ENCODE results near the gene SYNE3.

Gene SYNE3

DNA sequence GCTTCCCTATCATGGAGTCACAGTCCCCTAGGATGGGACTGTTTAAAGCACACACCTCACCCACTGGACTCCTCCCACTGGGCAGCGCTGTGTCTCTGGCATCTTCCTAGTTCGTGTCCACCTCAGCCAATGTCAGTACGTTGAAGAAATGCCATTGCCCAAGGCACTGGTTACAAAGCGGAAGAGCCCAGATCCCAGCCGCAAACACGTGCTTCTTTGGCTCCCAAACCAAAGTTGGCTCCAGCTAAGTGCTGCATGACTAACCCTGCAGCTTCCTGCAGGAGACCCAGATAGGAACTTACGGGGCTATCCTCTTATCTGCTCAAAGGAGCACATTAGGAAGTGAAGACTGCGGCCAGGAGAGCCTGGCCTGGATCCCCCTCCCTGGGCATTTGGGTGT lies 9.3 kb downstream of the SYNE3 start:
- H3K4me3 ChIP-seq (replicated peaks; ENCODE audit: low read depth, low read length): no peak overlapping the region
- TF ChIP-seq, protein P1, sequence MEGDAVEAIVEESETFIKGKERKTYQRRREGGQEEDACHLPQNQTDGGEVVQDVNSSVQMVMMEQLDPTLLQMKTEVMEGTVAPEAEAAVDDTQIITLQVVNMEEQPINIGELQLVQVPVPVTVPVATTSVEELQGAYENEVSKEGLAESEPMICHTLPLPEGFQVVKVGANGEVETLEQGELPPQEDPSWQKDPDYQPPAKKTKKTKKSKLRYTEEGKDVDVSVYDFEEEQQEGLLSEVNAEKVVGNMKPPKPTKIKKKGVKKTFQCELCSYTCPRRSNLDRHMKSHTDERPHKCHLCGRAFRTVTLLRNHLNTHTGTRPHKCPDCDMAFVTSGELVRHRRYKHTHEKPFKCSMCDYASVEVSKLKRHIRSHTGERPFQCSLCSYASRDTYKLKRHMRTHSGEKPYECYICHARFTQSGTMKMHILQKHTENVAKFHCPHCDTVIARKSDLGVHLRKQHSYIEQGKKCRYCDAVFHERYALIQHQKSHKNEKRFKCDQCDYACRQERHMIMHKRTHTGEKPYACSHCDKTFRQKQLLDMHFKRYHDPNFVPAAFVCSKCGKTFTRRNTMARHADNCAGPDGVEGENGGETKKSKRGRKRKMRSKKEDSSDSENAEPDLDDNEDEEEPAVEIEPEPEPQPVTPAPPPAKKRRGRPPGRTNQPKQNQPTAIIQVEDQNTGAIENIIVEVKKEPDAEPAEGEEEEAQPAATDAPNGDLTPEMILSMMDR (IDR thresholded peaks at IDR 0.05; ENCODE audit: low read depth, low read length, missing control alignments): no peak
- DNase-seq (ENCODE audit: extremely low read depth, low read depth): peak; percentile 92

DNA sequence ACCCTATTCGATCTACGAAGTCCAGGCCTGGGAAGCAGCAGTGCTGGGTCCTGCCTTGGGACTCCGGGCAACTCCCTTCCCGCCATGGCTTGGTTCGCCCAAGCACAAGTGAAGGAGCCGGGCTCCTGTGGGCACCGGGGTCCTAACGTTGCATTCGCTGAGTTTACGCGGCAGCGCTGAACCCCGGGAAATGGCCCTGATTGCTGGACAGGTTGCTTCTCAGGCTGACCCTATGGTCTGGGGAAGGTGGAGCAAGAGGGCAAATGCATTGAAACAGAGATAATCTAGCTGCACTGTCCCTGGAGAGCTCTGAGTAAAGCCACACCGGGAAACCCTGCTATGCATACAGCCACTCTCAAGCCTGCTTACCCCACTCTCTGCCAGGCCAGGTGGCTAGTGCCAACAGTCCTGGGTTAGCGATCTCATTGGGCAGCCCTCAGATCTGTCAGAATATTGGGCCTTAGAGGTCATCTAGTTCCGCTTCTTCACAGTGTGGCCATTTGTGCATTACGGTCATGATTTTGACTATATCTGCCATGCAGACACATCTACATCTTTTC lies 11.3 kb downstream of the SYNE3 start:
- no peak for DNase-seq (ENCODE audit: extremely low read depth, low read depth)
- H3K4me3 ChIP-seq (replicated peaks; ENCODE audit: low read depth, low read length): no peak overlapping the region
- TF ChIP-seq, protein P1 (IDR thresholded peaks at IDR 0.05; ENCODE audit: low read depth, low read length, missing control alignments): no peak

DNA sequence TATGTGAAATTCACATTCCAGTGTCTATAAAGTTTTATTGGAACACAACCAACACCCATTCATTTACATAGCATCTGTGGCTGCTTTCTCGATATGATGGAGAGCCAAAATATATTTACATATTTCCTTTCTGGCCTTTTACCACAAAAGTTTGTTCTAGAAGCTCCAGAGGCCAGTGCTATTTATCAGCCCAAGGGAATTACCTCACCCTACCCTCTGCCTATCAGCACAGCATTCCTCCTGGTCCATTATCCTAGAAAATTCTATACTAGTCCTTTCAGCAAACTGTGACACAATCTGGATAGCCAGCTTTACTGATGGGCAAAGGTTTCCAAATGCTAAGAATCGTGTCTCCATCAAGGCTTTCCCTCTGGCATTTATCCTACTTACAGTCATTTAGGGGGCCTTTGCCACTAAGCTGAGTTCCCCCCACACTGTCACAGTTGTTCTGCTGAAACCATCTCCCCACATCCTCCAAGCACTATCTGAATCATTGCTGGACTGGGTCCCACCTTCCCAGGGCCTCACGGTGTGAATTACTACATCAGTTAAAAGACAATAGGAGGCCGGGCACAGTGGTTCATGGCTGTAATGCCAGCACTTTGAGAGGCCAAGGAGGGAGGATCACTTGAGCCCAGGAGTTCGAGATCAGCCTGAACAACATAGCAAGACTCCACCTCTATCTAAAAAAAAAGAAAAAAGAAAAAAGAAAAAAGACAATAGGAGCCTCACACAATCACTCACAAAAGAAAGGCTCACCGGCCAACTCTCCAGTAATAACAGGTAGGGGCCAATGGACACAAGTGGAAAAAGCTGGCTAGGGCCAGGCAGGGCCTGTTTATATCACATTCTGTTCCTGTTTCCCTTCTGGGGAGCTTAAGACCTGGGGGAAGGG lies 12.1 kb downstream of the SYNE3 start:
- no peak overlapping the region for H3K4me3 ChIP-seq (replicated peaks; ENCODE audit: low read depth, low read length)
- TF ChIP-seq, protein P1 (IDR thresholded peaks at IDR 0.05; ENCODE audit: low read depth, low read length, missing control alignments): no peak
- DNase-seq (ENCODE audit: extremely low read depth, low read depth): no peak

DNA sequence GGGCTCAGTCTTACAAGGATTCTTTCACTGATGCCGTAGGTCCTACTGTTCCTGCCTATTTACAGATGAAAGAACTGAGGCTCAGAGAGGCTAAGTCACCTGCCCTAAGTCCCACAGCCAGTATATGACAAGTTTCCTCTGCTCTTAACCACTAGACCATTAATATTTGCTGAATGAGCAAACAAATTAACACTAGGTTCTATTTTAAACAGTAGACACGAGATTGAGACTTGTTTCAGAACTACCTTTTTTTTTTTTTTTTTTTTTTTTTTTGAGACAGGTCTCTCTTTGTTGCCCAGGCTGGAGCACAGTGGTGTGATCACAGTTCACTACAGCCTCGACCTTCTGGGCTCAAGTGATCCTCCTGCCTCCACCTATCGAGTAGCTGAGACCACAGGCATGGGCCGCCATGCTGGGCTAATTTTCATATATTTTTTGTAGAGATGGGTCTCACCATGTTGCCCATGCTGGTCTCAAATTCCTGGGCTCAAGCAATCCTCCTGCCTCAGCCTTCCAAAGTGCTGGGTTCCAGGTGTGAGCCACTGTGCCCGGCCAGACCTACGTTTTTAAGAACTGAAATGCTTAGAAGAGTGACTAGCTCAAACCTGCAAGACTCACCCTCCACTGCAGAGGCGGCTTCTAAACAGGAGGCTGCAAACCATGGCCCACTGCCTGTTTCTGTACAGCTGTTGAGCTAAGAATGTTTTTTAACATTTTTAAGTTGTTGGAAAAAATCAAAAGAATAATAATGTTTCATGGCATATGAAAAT lies 12.9 kb downstream of the SYNE3 start:
- no peak overlapping the region for H3K4me3 ChIP-seq (replicated peaks; ENCODE audit: low read depth, low read length)
- DNase-seq (ENCODE audit: extremely low read depth, low read depth): no peak
- TF ChIP-seq, protein P1 (IDR thresholded peaks at IDR 0.05; ENCODE audit: low read depth, low read length, missing control alignments): no peak

DNA sequence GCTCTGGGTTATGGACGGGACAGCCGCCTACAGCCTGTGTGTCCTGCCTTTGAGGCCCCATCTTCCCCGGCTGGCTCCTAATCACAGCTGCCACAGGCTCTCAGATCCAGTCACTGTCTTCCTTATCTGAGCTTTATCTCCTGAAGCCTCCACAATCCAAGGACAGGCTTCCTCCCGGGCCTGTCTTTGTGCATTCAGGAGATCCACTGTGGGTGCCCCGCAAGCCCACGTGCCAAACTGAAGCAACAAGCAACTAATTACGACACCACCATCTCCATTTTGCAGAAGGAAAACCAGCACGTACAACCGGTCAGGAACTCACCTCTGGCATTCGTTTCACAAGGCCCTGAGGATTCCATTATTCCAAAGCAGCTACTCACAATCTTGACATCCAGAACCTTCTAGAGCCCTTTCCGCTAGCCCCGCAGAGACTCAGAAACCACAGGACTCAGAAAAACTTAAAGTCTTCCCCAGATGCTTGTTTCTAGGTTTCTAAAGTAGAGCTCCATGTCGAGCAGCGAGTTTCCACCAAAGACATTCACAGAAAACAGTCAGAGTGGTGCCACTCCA lies 14.0 kb downstream of the SYNE3 start:
- DNase-seq (ENCODE audit: extremely low read depth, low read depth): no peak
- no peak overlapping the region for H3K4me3 ChIP-seq (replicated peaks; ENCODE audit: low read depth, low read length)
- TF ChIP-seq, protein P1 (IDR thresholded peaks at IDR 0.05; ENCODE audit: low read depth, low read length, missing control alignments): no peak

DNA sequence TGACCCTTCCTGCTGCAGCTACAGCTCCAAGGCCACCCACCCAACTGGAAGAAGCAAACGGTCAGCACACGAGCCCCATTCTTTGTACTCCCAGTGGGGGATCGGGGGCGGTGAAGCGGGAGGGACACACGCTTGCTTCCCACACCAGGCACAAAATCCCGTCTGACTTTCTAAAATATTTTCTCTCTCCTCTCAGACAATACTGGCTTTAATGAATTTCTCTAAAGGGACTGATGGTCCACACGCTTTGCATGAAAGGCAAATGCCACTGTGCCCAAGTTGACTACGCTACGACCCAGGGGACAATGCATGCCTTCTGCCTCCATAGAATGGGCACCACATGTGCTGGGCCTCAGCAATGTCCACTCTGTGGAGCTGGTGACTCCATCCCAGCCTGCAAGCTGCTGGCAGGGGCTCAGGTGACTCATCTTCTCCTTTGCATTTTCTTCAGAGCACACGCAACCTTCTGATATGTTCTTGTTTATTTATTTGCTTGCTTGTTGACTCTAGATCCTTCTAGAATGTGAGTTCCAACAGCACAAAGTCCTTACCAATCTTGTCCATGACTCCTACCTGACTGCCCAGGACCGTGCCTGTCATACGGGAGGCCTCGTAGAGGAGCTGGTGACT lies 15.6 kb downstream of the SYNE3 start:
- peak; percentile 75 for DNase-seq (ENCODE audit: extremely low read depth, low read depth)
- H3K4me3 ChIP-seq (replicated peaks; ENCODE audit: low read depth, low read length): no peak overlapping the region
- TF ChIP-seq, protein P1 (IDR thresholded peaks at IDR 0.05; ENCODE audit: low read depth, low read length, missing control alignments): no peak

Data from HFF-Myc (cell line).